Right lobe of liver (tissue), 6 donors: ENCODE measurements around the gene CYB5R3. TPM values are rescaled to one million over a fixed set of nuclear protein-coding genes. Genes with fewer than 3 reads are reported as not detected.

Source experiments
- ATAC-seq, 4 donors: fragments of 200-7000 bp; cut with Tn5 transposase; one replicate each; pipeline ENCODE4 v1.9.1; 2020; ENCODE audit warnings: mild to moderate bottlenecking in 4 of 4, moderate library complexity in 4 of 4
- DNase-seq, 3 donors: peaks; one replicate each; pipeline ENCODE4 v3.0.0-alpha.2; 2020
- H3K27ac ChIP-seq, 3 donors: fragments of 200-600 bp; one replicate each; pipeline ENCODE4 v1.8.0; 2022
- H3K27me3 ChIP-seq, 2 donors: fragments of 200-600 bp; one replicate each; pipeline ENCODE4 v1.8.0; 2022
- H3K36me3 ChIP-seq, 4 donors: fragments of 200-600 bp; sonication (generic) in 1 of 4; one replicate each; pipeline versions ENCODE4 v1.5.1 to v1.8.0; 2017 to 2022; ENCODE audit warnings: control low read depth in 1 of 4
- H3K4me1 ChIP-seq, 4 donors: fragments of 200-600 bp; sonication (generic) in 1 of 4; one replicate each; pipeline versions ENCODE4 v1.5.1 to v1.8.0; 2017 to 2022; ENCODE audit warnings: control low read depth in 1 of 4
- H3K4me3 ChIP-seq, 3 donors: fragments of 200-600 bp; one replicate each; pipeline ENCODE4 v1.8.0; 2022
- H3K9me3 ChIP-seq, 4 donors: fragments of 200-600 bp; sonication (generic) in 1 of 4; one replicate each; pipeline versions ENCODE4 v1.5.1 to v1.8.0; 2017 to 2022; ENCODE audit warnings: control low read depth in 1 of 4
- POLR2A ChIP-seq: fragments of 450-650 bp; IDR thresholded peaks from one replicate; pipeline ENCODE4 v1.6.1; 2017; ENCODE audit warnings: antibody characterized with exemption, mild to moderate bottlenecking
- WGBS: methylation state at CpG from one replicate; pipeline ENCODE4 v1.1.6; 2018; ENCODE audit warnings: low coverage, low lambda C conversion rate; ENCODE audit not compliant: insufficient coverage; ENCODE audit errors: missing lambda C conversion rate; 5-methylcytosine and 5-hydroxymethylcytosine counted together
- intact Hi-C, 2 donors: fragments of 100-400 bp; cut with DNase I; formaldehyde crosslinking; loops; one replicate each; pipeline versions ENCODE4 v1.11.2 to v1.14.1; 2022
- total RNA-seq, 6 experiments: library from RNA; depleted of rRNA in 2 of 6; stranded (reverse); fragments of >200 nt in 2 of 6; fragmentation: NEBNext Ultra II Directional in 3 of 6; extraction: Animal tissue kit (Norgen Biotek cat#: 25700) in 3 of 6; gene quantifications; one replicate each; pipeline versions ENCODE4 v1.1.0 to v1.2.4, GENCODE V29; 2016 to 2023
- TF ChIP-seq, protein P1 (sequence below), 4 donors: fragments of 200-600 bp in 3 of 4; fragments of 450-650 bp in 1 of 4; IDR thresholded peaks; one replicate each; pipeline versions ENCODE4 v1.5.1 to v1.8.0; 2016 to 2022; ENCODE audit warnings: antibody characterized with exemption in 4 of 4, mild to moderate bottlenecking in 2 of 4
- donor health status: DM: no; HTN: yes; CAD: no.
- donor health status: DM: no; HTN: no; CAD: no.
- donor health status: DM: no; HTN: no; CAD: no.
- donor health status: DM: no; HTN: yes; CAD: no.
- donor health status: DM: no; HTN: yes; CAD: no.

The CYB5R3 gene
- total RNA-seq, 6 experiments from 2014 or later, result 146 to 211 (median 170) TPM

DNA sequence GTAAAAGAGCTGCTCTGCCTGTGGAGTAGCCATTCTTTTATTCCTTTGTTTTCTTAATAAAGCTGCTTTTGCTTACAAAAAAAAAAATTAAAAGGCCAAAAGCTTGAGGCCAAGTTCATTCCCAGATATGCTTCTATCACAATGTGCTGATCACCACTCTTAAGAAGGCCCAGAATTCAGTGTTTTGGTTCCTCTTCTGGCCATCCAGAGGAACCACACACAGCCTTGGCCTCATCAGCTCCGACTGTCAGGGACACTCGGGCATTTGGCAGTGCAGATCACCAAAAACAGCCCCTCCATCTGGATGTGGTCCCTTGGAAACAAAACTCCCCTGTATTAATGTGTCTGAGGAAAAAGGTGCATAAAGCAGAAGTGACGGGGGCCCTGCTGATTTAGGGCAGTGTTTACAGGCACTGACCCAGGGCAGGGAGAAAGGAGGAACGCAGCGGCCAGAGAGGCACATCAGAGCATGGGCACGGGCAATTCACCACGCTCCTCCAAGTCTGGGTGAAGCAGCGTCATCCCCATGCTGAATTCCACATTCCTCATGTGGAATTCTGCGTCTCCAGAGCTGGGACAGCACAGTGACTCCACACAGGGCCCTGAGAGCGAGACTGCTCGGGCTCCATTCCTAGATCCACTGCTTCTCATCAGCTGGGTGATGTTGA, 52.2 kb downstream of the CYB5R3 start:
- H3K27me3 ChIP-seq, result no peaks in the 10 kb centered on the region
- intact Hi-C loops, result no loop called here
- peaks cover 0 to 98% (median 47%) of the 10 kb centered on the region in 4 donors for H3K36me3 ChIP-seq
- 92% methylated on average over 8 of the region's 11 CpGs for WGBS
- H3K4me1 ChIP-seq, result peaks cover 0 to 3% (median 1%) of the 10 kb centered on the region in 4 donors
- ATAC-seq (no peak), DNase-seq (no peak)
- no peak for TF ChIP-seq POLR2A
- TF ChIP-seq, protein P1, sequence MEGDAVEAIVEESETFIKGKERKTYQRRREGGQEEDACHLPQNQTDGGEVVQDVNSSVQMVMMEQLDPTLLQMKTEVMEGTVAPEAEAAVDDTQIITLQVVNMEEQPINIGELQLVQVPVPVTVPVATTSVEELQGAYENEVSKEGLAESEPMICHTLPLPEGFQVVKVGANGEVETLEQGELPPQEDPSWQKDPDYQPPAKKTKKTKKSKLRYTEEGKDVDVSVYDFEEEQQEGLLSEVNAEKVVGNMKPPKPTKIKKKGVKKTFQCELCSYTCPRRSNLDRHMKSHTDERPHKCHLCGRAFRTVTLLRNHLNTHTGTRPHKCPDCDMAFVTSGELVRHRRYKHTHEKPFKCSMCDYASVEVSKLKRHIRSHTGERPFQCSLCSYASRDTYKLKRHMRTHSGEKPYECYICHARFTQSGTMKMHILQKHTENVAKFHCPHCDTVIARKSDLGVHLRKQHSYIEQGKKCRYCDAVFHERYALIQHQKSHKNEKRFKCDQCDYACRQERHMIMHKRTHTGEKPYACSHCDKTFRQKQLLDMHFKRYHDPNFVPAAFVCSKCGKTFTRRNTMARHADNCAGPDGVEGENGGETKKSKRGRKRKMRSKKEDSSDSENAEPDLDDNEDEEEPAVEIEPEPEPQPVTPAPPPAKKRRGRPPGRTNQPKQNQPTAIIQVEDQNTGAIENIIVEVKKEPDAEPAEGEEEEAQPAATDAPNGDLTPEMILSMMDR (IDR thresholded peaks at IDR 0.05), result no peak
- no peak overlapping the region for H3K4me3 ChIP-seq
- H3K9me3 ChIP-seq, result no peaks in the 10 kb centered on the region
- no peak overlapping the region for H3K27ac ChIP-seq

DNA sequence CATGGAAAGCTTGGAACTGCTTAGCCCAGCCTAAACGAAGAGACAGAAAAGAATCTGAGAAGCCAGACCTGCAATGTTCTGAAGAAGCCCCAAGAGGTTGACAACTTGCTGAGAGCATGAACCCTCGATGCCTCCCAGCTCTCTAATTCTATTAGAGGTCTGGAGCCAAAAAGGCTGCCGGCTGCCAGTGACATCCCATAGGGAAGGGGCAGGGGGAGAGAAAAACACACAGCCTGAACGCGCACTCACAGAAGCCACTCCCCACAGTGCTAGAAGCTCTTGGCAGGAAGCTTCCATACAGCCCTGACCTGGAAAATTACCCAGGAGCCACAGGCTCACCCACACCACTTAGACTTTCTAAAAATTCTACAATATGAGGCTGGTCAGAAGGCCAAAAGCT, 52.9 kb downstream of the CYB5R3 start:
- Histone ChIP-seq H3K4me3 (no peak overlapping the region), H3K36me3 (peaks cover 0 to 99% (median 45%) of the 10 kb centered on the region in 4 donors), H3K4me1 (no peaks in the 10 kb centered on the region), H3K27me3 (no peaks in the 10 kb centered on the region), H3K27ac (no peak overlapping the region), H3K9me3 (no peaks in the 10 kb centered on the region)
- ATAC-seq (no peak), DNase-seq (no peak)
- TF ChIP-seq, protein P1 (IDR thresholded peaks at IDR 0.05), result no peak
- TF ChIP-seq POLR2A, result no peak
- no CpG with 5 or more reads among the region's 5 CpGs for WGBS
- intact Hi-C loops, result no loop called here

- intact Hi-C loops, result no loop called here
- H3K27me3 ChIP-seq, result no peaks in the 10 kb centered on the region
- peaks cover 0 to 99% (median 46%) of the 10 kb centered on the region in 4 donors for H3K36me3 ChIP-seq
- no peaks in the 10 kb centered on the region for H3K4me1 ChIP-seq
- ATAC-seq (no peak), DNase-seq (no peak)
- WGBS, result 100% methylated on average over 1 of the region's 3 CpGs
- H3K9me3 ChIP-seq, result no peaks in the 10 kb centered on the region
- H3K4me3 ChIP-seq, result no peak overlapping the region
- no peak overlapping the region for H3K27ac ChIP-seq
- no peak for TF ChIP-seq POLR2A
- TF ChIP-seq, protein P1 (IDR thresholded peaks at IDR 0.05), result no peak
These were observed 53.8 kb downstream of the CYB5R3 start for GRCh38 chr22:42595434-42595833.

- Histone ChIP-seq H3K36me3 (peaks cover 0 to 86% (median 36%) of the 10 kb centered on the region in 4 donors), H3K4me1 (no peaks in the 10 kb centered on the region), H3K27ac (no peak overlapping the region), H3K4me3 (no peak overlapping the region), H3K27me3 (no peaks in the 10 kb centered on the region), H3K9me3 (no peaks in the 10 kb centered on the region)
- ATAC-seq (no peak), DNase-seq (no peak)
- intact Hi-C loops, result no loop called here
- WGBS, result 100% methylated on average over 1 of the region's 12 CpGs
- TF ChIP-seq, protein P1 (IDR thresholded peaks at IDR 0.05), result no peak
- TF ChIP-seq POLR2A, result no peak
These were observed 57.2 kb downstream of the CYB5R3 start for GRCh38 chr22:42591987-42592386.
